Kidney (tissue), 14 donors: ENCODE data around the gene SLC25A22. TPM values are rescaled to one million over a fixed set of nuclear protein-coding genes. Genes with fewer than 3 reads are reported as not detected.

Experiments
- DNase-seq, 5 donors: peaks; one replicate each; pipeline ENCODE4 v3.0.0-alpha.2; 2013 to 2020
- FAIRE-seq: peaks from 2 replicates; lab custom pipeline; 2012; peaks lifted over from hg19 to GRCh38; lab: Jason Lieb, UNC
- H3K27ac ChIP-seq, 2 donors: one replicate each; pipeline ENCODE4 v1.7.0; 2013; ENCODE audit warnings: low read depth in 2 of 2, low read length in 2 of 2, inconsistent platforms in 1 of 2
- H3K27me3 ChIP-seq: one replicate; pipeline ENCODE4 v1.7.1; 2013; ENCODE audit warnings: low read length, inconsistent platforms; ENCODE audit not compliant: control insufficient read depth, insufficient read depth
- H3K36me3 ChIP-seq, 3 donors: one replicate each; pipeline versions ENCODE4 v1.7.0 to v1.7.1; 2013; ENCODE audit warnings: low read length in 3 of 3, control low read depth in 1 of 3, inconsistent platforms in 1 of 3; ENCODE audit not compliant: insufficient read depth in 3 of 3, control insufficient read depth in 2 of 3
- H3K4me1 ChIP-seq, 3 donors: one replicate each; pipeline versions ENCODE4 v1.7.0 to v1.7.1; 2013; ENCODE audit warnings: low read length in 3 of 3, inconsistent platforms in 1 of 3, low read depth in 1 of 3; ENCODE audit not compliant: control insufficient read depth in 2 of 3, insufficient read depth in 2 of 3
- H3K4me3 ChIP-seq, 3 donors: one replicate each; pipeline versions ENCODE4 v1.7.0 to v1.8.1; 2013; ENCODE audit warnings: low read length in 3 of 3, control low read depth in 1 of 3, inconsistent platforms in 1 of 3
- H3K9ac ChIP-seq, 3 donors: one replicate each; pipeline versions ENCODE4 v1.7.0 to v1.7.1; 2013; ENCODE audit warnings: low read length in 3 of 3, control low read depth in 1 of 3, inconsistent platforms in 1 of 3
- H3K9me3 ChIP-seq, 3 donors: one replicate each; pipeline versions ENCODE4 v1.7.0 to v1.7.1; 2013; ENCODE audit warnings: low read length in 3 of 3, control low read depth in 1 of 3, inconsistent platforms in 1 of 3; ENCODE audit not compliant: control insufficient read depth in 2 of 3, insufficient read depth in 1 of 3
- intact Hi-C: fragments of 100-400 bp; cut with DNase I; formaldehyde crosslinking; loops from one replicate; pipeline ENCODE4 v1.11.1; 2022
- polyA plus RNA-seq: library from polyadenylated mRNA; stranded (reverse); fragments of 350-450 nt; fragmentation: Illumina TruSeq; extraction: RNeasy Lipid Tissue Mini Kit (QIAGEN cat#74804); gene quantifications from one replicate; pipeline ENCODE4 v1.2.3, GENCODE V29; 2014; ENCODE audit warnings: low read depth, low replicate concordance; ENCODE audit not compliant: insufficient read depth
- total RNA-seq: library from RNA; stranded (reverse); fragmentation: NEBNext Ultra II Directional; extraction: Animal tissue kit (Norgen Biotek cat#: 25700); gene quantifications from one replicate; pipeline ENCODE4 v1.2.1, GENCODE V29; 2021
- TF ChIP-seq, protein P1 (sequence below): IDR thresholded peaks from 3 replicates; pipeline ENCODE4 v1.5.1; 2012; ENCODE audit warnings: mild to moderate bottlenecking, moderate library complexity, borderline replicate concordance; ENCODE audit not compliant: insufficient read depth; ENCODE audit errors: extremely low read depth
- donor health status: control.
- donor health status: control.
- donor health status: control.
- donor health status: control.
- donor health status: control.
- donor health status: DM: yes; HTN: yes; CAD: no.
- donor health status: Normal renal cell carcinoma (clear cell type).

The SLC25A22 gene
- total and polyA plus RNA-seq, 2 donors from 2014 or later: 14.3 to 17.8 TPM

DNA sequence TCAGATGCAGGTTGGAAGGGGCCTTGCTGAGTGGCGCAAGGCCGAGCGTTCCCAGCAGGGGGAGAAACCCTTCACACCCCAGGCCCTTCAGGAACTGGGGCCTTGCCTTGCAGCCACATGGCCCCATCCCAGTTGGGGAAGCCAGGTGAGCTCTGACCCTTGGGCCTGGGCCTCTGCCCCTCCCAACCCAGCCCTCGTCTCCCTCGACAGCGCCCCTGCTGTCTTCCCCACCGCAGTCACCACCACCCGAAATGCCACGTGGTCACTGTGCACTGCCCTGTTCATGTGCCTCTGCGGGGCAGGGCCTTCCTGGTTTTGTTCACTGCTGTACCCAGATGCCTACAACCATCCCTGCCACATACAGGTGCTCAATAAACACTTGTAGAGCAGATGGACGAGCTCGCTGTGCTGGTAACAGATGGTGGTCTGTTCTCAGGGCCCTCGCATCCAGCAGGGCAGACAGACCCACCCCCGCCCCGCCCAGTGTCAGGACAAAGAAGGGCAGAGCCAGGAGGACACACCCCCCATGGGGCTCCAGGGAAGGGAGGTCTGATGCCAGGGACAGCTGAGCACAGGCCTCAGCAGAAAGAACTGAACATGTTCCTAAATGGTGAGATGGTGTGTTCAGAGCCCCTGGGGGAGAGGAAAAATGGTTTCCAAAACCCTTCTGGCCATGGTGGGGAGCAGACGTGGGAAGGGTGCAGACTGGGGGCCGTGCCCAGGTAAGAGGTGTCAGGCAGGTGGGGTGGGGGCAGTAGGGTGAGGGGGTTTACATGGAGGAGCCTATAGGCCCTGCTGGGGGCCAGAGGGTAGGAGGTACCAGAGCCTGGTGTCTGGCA, 40.6 kb upstream of the SLC25A22 start:
- H3K27me3 ChIP-seq: no peaks in the 10 kb centered on the region
- TF ChIP-seq, protein P1, sequence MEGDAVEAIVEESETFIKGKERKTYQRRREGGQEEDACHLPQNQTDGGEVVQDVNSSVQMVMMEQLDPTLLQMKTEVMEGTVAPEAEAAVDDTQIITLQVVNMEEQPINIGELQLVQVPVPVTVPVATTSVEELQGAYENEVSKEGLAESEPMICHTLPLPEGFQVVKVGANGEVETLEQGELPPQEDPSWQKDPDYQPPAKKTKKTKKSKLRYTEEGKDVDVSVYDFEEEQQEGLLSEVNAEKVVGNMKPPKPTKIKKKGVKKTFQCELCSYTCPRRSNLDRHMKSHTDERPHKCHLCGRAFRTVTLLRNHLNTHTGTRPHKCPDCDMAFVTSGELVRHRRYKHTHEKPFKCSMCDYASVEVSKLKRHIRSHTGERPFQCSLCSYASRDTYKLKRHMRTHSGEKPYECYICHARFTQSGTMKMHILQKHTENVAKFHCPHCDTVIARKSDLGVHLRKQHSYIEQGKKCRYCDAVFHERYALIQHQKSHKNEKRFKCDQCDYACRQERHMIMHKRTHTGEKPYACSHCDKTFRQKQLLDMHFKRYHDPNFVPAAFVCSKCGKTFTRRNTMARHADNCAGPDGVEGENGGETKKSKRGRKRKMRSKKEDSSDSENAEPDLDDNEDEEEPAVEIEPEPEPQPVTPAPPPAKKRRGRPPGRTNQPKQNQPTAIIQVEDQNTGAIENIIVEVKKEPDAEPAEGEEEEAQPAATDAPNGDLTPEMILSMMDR: no peak
- H3K9me3 ChIP-seq: no peaks in the 10 kb centered on the region
- peaks cover 0 to 34% (median 10%) of the 10 kb centered on the region in 3 donors for H3K36me3 ChIP-seq
- no peak overlapping the region for H3K27ac ChIP-seq
- FAIRE-seq: no peak
- no peak overlapping the region for H3K9ac ChIP-seq
- H3K4me1 ChIP-seq: peaks cover 0 to 39% (median 12%) of the 10 kb centered on the region in 3 donors
- no peak overlapping the region for H3K4me3 ChIP-seq
- intact Hi-C loops: no loop called here
- no peak for DNase-seq

DNA sequence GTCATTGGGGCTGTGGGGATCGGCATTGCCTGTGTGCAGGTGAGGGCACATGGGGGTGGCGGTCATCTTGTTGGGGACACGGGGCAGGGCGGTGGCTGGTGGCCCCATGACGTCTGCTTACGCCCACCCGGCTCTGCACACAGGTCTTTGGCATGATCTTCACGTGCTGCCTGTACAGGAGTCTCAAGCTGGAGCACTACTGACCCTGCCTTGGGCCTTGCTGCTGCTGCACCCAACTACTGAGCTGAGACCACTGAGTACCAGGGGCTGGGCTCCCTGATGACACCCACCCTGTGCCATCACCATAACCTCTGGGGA, 39.9 kb upstream of the SLC25A22 start:
- H3K27ac ChIP-seq: no peak overlapping the region
- H3K27me3 ChIP-seq: no peaks in the 10 kb centered on the region
- FAIRE-seq: no peak

DNA sequence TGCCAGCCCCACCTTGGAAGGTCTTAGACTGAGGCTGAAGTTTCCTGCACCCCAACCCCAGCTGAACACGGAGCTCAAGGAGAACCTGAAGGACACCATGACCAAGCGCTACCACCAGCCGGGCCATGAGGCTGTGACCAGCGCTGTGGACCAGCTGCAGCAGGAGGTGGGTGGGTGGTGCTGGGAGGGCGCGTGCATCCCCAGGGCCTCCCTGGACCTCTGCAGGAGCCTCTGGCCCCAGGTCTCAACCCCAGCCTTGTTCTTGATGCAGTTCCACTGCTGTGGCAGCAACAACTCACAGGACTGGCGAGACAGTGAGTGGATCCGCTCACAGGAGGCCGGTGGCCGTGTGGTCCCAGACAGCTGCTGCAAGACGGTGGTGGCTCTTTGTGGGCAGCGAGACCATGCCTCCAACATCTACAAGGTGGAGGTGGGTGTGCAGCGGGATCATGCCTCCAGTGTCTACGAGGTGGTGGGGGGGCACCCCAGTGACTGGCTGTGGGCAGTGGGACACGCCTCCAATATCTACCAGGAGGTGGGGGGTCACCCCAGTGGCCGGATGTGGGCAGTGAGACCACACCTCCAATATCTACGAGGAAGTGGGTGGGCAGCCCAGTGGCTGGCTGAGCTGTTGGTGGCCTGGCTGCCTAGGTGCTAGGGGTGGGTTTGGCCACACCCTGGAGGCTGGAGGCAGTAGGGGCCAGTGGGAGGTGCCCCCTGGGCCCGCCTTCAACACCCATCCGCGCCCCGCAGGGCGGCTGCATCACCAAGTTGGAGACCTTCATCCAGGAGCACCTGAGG, 39.3 kb upstream of the SLC25A22 start:
- TF ChIP-seq, protein P1: no peak
- DNase-seq (no peak), FAIRE-seq (no peak)
- no peak overlapping the region for H3K27ac ChIP-seq
- H3K9ac ChIP-seq: no peak overlapping the region
- H3K9me3 ChIP-seq: no peaks in the 10 kb centered on the region
- H3K4me3 ChIP-seq: no peak overlapping the region
- peaks cover 0 to 37% (median 12%) of the 10 kb centered on the region in 3 donors for H3K4me1 ChIP-seq
- no peaks in the 10 kb centered on the region for H3K27me3 ChIP-seq
- H3K36me3 ChIP-seq: peaks cover 0 to 34% (median 10%) of the 10 kb centered on the region in 3 donors
- intact Hi-C loops: no loop called here

More for the DNA sequence above, 39.9 kb upstream of the SLC25A22 start:
- Histone ChIP-seq H3K4me3 (no peak overlapping the region), H3K9me3 (no peaks in the 10 kb centered on the region), H3K9ac (no peak overlapping the region), H3K4me1 (peaks cover 0 to 36% (median 12%) of the 10 kb centered on the region in 3 donors), H3K36me3 (peaks cover 0 to 34% (median 10%) of the 10 kb centered on the region in 3 donors)
- no peak for DNase-seq
- intact Hi-C loops: no loop called here
- TF ChIP-seq, protein P1: no peak
